GM23338 (cell line): ENCODE results near the gene UHMK1. TPM values are rescaled to one million over a fixed set of nuclear protein-coding genes. Genes with fewer than 3 reads are reported as not detected.

Experiments
- ATAC-seq: fragments of 200-7000 bp; cut with Tn5 transposase; 3 replicates; pipeline ENCODE4 v1.9.1; 2020
- DNase-seq: peaks from one replicate; pipeline ENCODE4 v3.0.0-alpha.2; 2015; ENCODE audit warnings: low spot score
- H2AFZ ChIP-seq: fragments of 200-600 bp; sonication (generic); 2 replicates; pipeline ENCODE4 v1.8.0; 2016; ENCODE audit warnings: antibody characterized with exemption, mild to moderate bottlenecking, moderate library complexity
- H3F3A ChIP-seq: fragments of 200-600 bp; sonication (generic); replicated peaks from 2 replicates; pipeline ENCODE4 v1.8.0; 2017; ENCODE audit warnings: antibody characterized with exemption, mixed run types, low read depth
- H3K27ac ChIP-seq: fragments of 200-600 bp; sonication (generic); 2 replicates; pipeline ENCODE4 v1.6.1; 2016; ENCODE audit warnings: low read depth
- H3K27me3 ChIP-seq: fragments of 200-600 bp; sonication (generic); 2 replicates; pipeline ENCODE4 v1.8.0; 2016; ENCODE audit warnings: mild to moderate bottlenecking, mixed run types, moderate library complexity; ENCODE audit not compliant: insufficient read depth
- H3K36me3 ChIP-seq: fragments of 200-600 bp; sonication (generic); 2 replicates; pipeline ENCODE4 v1.8.0; 2016; ENCODE audit warnings: mild to moderate bottlenecking; ENCODE audit not compliant: insufficient read depth
- H3K4me1 ChIP-seq: fragments of 200-600 bp; sonication (generic); 2 replicates; pipeline ENCODE4 v1.8.0; 2016; ENCODE audit warnings: mild to moderate bottlenecking, moderate library complexity; ENCODE audit not compliant: insufficient read depth
- H3K4me2 ChIP-seq: fragments of 200-600 bp; sonication (generic); 2 replicates; pipeline ENCODE4 v1.7.1; 2017; ENCODE audit warnings: mixed run types
- H3K4me3 ChIP-seq: fragments of 200-600 bp; sonication (generic); 2 replicates; pipeline ENCODE4 v1.6.1; 2016; ENCODE audit warnings: mixed run types
- H3K79me2 ChIP-seq: fragments of 200-600 bp; sonication (generic); replicated peaks from 2 replicates; pipeline ENCODE4 v1.8.0; 2017; ENCODE audit warnings: mild to moderate bottlenecking; ENCODE audit not compliant: insufficient read depth
- H3K9me2 ChIP-seq: fragments of 200-600 bp; sonication (generic); 2 replicates; pipeline ENCODE4 v1.8.0; 2017; ENCODE audit not compliant: insufficient read depth
- H4K20me1 ChIP-seq: fragments of 200-600 bp; sonication (generic); replicated peaks from 2 replicates; pipeline ENCODE4 v1.8.0; 2017; ENCODE audit warnings: mild to moderate bottlenecking; ENCODE audit not compliant: insufficient read depth
- H3K27ac Mint-ChIP-seq: 2 replicates; pipeline ENCODE4 v1.8.0; 2020; ENCODE audit warnings: inconsistent platforms, mild to moderate bottlenecking, moderate library complexity, mixed read lengths
- H3K27me3 Mint-ChIP-seq: 3 replicates; pipeline ENCODE4 v1.8.0; 2022; ENCODE audit warnings: low read depth, mild to moderate bottlenecking, moderate library complexity, mixed read lengths, inconsistent platforms; ENCODE audit not compliant: insufficient read depth, poor library complexity
- H3K36me3 Mint-ChIP-seq: 3 replicates; pipeline ENCODE4 v1.8.0; 2021; ENCODE audit warnings: low read depth, mild to moderate bottlenecking, inconsistent platforms, moderate library complexity, mixed read lengths
- H3K4me1 Mint-ChIP-seq: 3 replicates; pipeline ENCODE4 v1.8.0; 2020; ENCODE audit warnings: mild to moderate bottlenecking, inconsistent platforms, mixed read lengths
- H3K4me3 Mint-ChIP-seq: 3 replicates; pipeline ENCODE4 v1.8.0; 2021; ENCODE audit warnings: moderate library complexity, mild to moderate bottlenecking, inconsistent platforms, mixed read lengths
- H3K9me3 Mint-ChIP-seq: 3 replicates; pipeline ENCODE4 v1.8.0; 2020; ENCODE audit warnings: moderate library complexity, mild to moderate bottlenecking, inconsistent platforms, mixed read lengths
- CREB1 ChIP-seq: fragments of 250-450 bp; sonication (Bioruptor Pico); IDR thresholded peaks from 2 replicates; pipeline ENCODE4 v1.5.0; 2020; ENCODE audit warnings: low read depth, mild to moderate bottlenecking, moderate library complexity
- CTCF ChIP-seq, 2 experiments: fragments of 200-600 bp in 1 of 2; sonication (generic) in 1 of 2; conservative IDR thresholded peaks; 2 replicates each; pipeline versions ENCODE4 v1.5.1 to v1.6.1; 2016 to 2017; ENCODE audit warnings: antibody characterized with exemption in 2 of 2, low read depth in 2 of 2, mild to moderate bottlenecking in 2 of 2, moderate library complexity in 1 of 2
- ETS1 ChIP-seq: IDR thresholded peaks from 2 replicates; pipeline ENCODE4 v1.6.1; 2016; ENCODE audit warnings: antibody characterized with exemption
- JUNB ChIP-seq: IDR thresholded peaks from one replicate; pipeline ENCODE4 v1.6.1; 2016; ENCODE audit warnings: antibody characterized with exemption; ENCODE audit not compliant: unreplicated experiment
- POLR2AphosphoS5 ChIP-seq: IDR thresholded peaks from 2 replicates; pipeline ENCODE4 v1.6.1; 2016; ENCODE audit warnings: antibody characterized with exemption, low read depth
- REST ChIP-seq: IDR thresholded peaks from one replicate; pipeline ENCODE4 v1.6.1; 2018; ENCODE audit warnings: antibody characterized with exemption; ENCODE audit not compliant: unreplicated experiment
- STAT1 ChIP-seq: IDR thresholded peaks from one replicate; pipeline ENCODE4 v1.6.1; 2016; ENCODE audit warnings: antibody characterized with exemption; ENCODE audit not compliant: unreplicated experiment
- ZNF114 ChIP-seq: fragments of 250-450 bp; sonication (Bioruptor Pico); IDR thresholded peaks from 2 replicates; pipeline ENCODE4 v1.5.0; 2020; ENCODE audit warnings: mild to moderate bottlenecking, moderate library complexity
- ZNF331 ChIP-seq: fragments of 250-450 bp; sonication (Bioruptor Pico); IDR thresholded peaks from 2 replicates; pipeline ENCODE4 v1.5.0; 2020; ENCODE audit warnings: low read depth, mild to moderate bottlenecking, moderate library complexity
- polyA plus RNA-seq: library from polyadenylated mRNA; unstranded; fragments of >200 nt; fragmentation: Nextera tagmentation; extraction: Ambion mirVana; gene quantifications from 2 replicates; pipeline ENCODE4 v1.2.1, GENCODE V29; 2016
- total RNA-seq: library from RNA; depleted of rRNA; stranded (reverse); fragments of >200 nt; shearing (Covaris generic); gene quantifications from 2 replicates; pipeline ENCODE4 v1.2.3, GENCODE V29; 2014

Gene UHMK1
- total and polyA plus RNA-seq, 2 experiments from 2014 or later, result 8.6 to 28.3 TPM

GRCh38 chr1:162475539-162476185 is 22.0 kb upstream of the UHMK1 start:
- peak overlapping the region; percentile 93 for H2AFZ ChIP-seq
- DNase-seq, result peak; percentile 78
- H3K4me3 ChIP-seq, result no peak overlapping the region
- H3K4me3 Mint-ChIP-seq, result no peak overlapping the region
- H3K9me3 Mint-ChIP-seq, result peaks cover 2% of the 10 kb centered on the region; the same call in 2 of the 3 replicates
- H3K9me2 ChIP-seq, result no peaks in the 10 kb centered on the region
- no peaks in the 10 kb centered on the region for H3F3A ChIP-seq
- no peaks in the 10 kb centered on the region for H3K27me3 ChIP-seq
- H3K36me3 Mint-ChIP-seq, result no peaks in the 10 kb centered on the region
- peaks cover 7% of the 10 kb centered on the region for H3K4me1 ChIP-seq
- no peaks in the 10 kb centered on the region for H4K20me1 ChIP-seq
- H3K27ac ChIP-seq, result no peak overlapping the region
- no peak overlapping the region for H3K4me2 ChIP-seq
- H3K4me1 Mint-ChIP-seq, result peaks cover 14% of the 10 kb centered on the region; the same call in 2 of the 3 replicates
- no peaks in the 10 kb centered on the region for H3K36me3 ChIP-seq
- H3K27me3 Mint-ChIP-seq, result peaks cover 3% of the 10 kb centered on the region
- no peaks in the 10 kb centered on the region for H3K79me2 ChIP-seq
- TF ChIP-seq ETS1 (no peak), CTCF (conservative IDR thresholded peaks at IDR 0.05; ENCODE audit: low read depth in 2 of 2) (peak; percentile 55 to 73)
- peak; percentile 90 for ATAC-seq
- H3K27ac Mint-ChIP-seq, result no peak overlapping the region

- no peak overlapping the region for H3K4me3 ChIP-seq
- Mint-ChIP-seq H3K27ac (no peak overlapping the region), H3K27me3 (peaks cover 3% of the 10 kb centered on the region), H3K4me3 (no peak overlapping the region), H3K36me3 (no peaks in the 10 kb centered on the region), H3K4me1 (peaks cover 7% of the 10 kb centered on the region; the same call in 2 of the 3 replicates), H3K9me3 (peaks cover 2% of the 10 kb centered on the region; the same call in 2 of the 3 replicates)
- no peak overlapping the region for H2AFZ ChIP-seq
- no peaks in the 10 kb centered on the region for H4K20me1 ChIP-seq
- H3F3A ChIP-seq, result no peaks in the 10 kb centered on the region
- no peaks in the 10 kb centered on the region for H3K27me3 ChIP-seq
- no peak overlapping the region for H3K27ac ChIP-seq
- H3K4me1 ChIP-seq, result peaks cover 5% of the 10 kb centered on the region
- DNase-seq, result no peak
- TF ChIP-seq POLR2AphosphoS5, result no peak
- TF ChIP-seq JUNB, result no peak
- no peak for TF ChIP-seq ZNF114 (CRISPR knock-in tag)
- TF ChIP-seq STAT1, result no peak
- no peak for TF ChIP-seq ZNF331
- TF ChIP-seq CREB1 (CRISPR knock-in tag), result no peak
- TF ChIP-seq ETS1, result no peak
- TF ChIP-seq REST, result no peak
- no peak overlapping the region for H3K4me2 ChIP-seq
- ATAC-seq, result no peak
- no peaks in the 10 kb centered on the region for H3K9me2 ChIP-seq
- no peaks in the 10 kb centered on the region for H3K79me2 ChIP-seq
- H3K36me3 ChIP-seq, result no peaks in the 10 kb centered on the region
Observed at GRCh38 chr1:162476620-162477019, 21.0 kb upstream of the UHMK1 start.
